HG02981 (cell line): ENCODE measurements around the gene GPC1.

Experiments used
- ATAC-seq: cut with Tn5 transposase; IDR thresholded peaks from one replicate; pipeline ENCODE4 v1.9.1; 2021; ENCODE audit warnings: mild to moderate bottlenecking, moderate library complexity; ENCODE audit not compliant: unreplicated experiment

Gene GPC1

GRCh38 chr2:240508832-240509545 is 73.5 kb downstream of the GPC1 start:
- ATAC-seq, result no peak

- ATAC-seq, result no peak
Observed at GRCh38 chr2:240509667-240510512, 74.4 kb downstream of the GPC1 start.

GRCh38 chr2:240510513-240511210 is 75.2 kb downstream of the GPC1 start:
- ATAC-seq, result no peak

- ATAC-seq, result no peak
Observed at GRCh38 chr2:240511351-240512108, 76.1 kb downstream of the GPC1 start.

GRCh38 chr2:240512109-240512485 is 76.6 kb downstream of the GPC1 start:
- no peak for ATAC-seq

GRCh38 chr2:240512666-240513535 is 77.4 kb downstream of the GPC1 start:
- no peak for ATAC-seq

- ATAC-seq, result peak; percentile 97
Observed at GRCh38 chr2:240513549-240514287, 78.3 kb downstream of the GPC1 start.

- ATAC-seq, result no peak
Observed at GRCh38 chr2:240514631-240515030, 79.2 kb downstream of the GPC1 start.

- no peak for ATAC-seq
Observed at GRCh38 chr2:240517342-240517741, 81.9 kb downstream of the GPC1 start.
